ENCODE results near the gene TMED1. TPM values are rescaled to one million over a fixed set of nuclear protein-coding genes. Genes with fewer than 3 reads are reported as not detected.

The TMED1 gene
- total RNA-seq, 1 experiment from 2014 or later: 32.3 TPM

DNA sequence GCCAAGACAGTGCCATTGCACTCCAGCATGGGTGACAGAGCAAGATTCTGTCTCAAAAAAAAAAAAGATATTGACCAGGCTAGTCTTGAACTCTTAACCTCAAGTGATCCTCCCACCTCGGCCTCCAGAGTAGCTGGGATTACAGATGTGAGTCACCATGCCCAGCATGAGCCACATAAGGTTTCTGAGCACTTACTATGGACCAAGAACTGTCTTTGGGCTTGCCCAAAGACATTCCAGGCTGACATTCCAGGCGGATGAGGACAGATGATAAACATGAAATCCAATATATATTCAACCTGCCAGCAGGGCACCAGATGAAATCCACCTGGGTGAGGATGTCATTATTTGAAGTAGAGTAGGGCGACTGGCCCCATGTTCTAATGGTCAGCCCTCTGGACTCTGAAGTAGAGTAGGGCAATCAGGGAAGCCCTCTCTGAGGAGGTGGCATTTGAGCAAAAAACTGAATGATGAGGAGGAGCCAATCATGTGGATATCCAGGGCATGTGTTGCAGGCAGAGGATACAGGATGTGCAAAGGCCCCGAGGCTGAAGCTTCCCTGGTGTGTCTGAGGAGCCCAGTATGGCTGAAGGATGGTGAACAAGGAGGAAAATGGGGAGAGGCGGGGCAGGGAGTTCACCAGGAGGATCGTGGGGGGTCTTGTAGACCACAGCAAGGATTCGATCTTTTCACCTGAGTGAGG, 16.2 kb upstream of the TMED1 start:
- H3K4ac ChIP-seq (ENCODE audit: low read depth, low read length): no peak overlapping the region
- H3K4me1 ChIP-seq (ENCODE audit: insufficient read depth, low read length): no peaks in the 10 kb centered on the region
- no peaks in the 10 kb centered on the region for H3K27me3 ChIP-seq (ENCODE audit: insufficient read depth, low read length)
- no peak overlapping the region; a peak in 2 of 7 replicates for H3K27ac Mint-ChIP-seq
- H3K36me3 Mint-ChIP-seq (ENCODE audit: insufficient read depth in 1 of 3, low read depth in 3 of 3): no peaks in the 10 kb centered on the region
- no peak overlapping the region for H3K18ac ChIP-seq (ENCODE audit: insufficient read length, low read depth, low read length)
- no peak overlapping the region for H3K4me3 Mint-ChIP-seq
- no peaks in the 10 kb centered on the region for H3K23me2 ChIP-seq (ENCODE audit: insufficient read length, low read depth, low read length, poor library complexity, severe bottlenecking)
- WGBS (ENCODE audit: extremely low coverage, insufficient read length, low lambda C conversion rate): no CpG with 5 or more reads among the region's 7 CpGs
- no peak overlapping the region for H3K14ac ChIP-seq (ENCODE audit: insufficient read depth, low read length)
- no peak overlapping the region for H2BK20ac ChIP-seq (ENCODE audit: low read depth, low read length, poor library complexity, severe bottlenecking)
- peaks cover 0 to 7% of the 10 kb centered on the region in 2 experiments; a peak in 1 of 4 replicates for H3K4me1 Mint-ChIP-seq
- DNase-seq: no peak
- no peak overlapping the region for H2BK5ac ChIP-seq (ENCODE audit: insufficient read length, low read length)
- no peak overlapping the region for H2BK120ac ChIP-seq (ENCODE audit: low read depth, low read length, poor library complexity, severe bottlenecking)
- no peak for TF ChIP-seq CTCF (conservative IDR thresholded peaks at IDR 0.05)
- no peak overlapping the region for H2AK5ac ChIP-seq (ENCODE audit: insufficient read length, low read length)
- H4K20me1 ChIP-seq (ENCODE audit: control insufficient read depth, insufficient read depth, insufficient read length): no peaks in the 10 kb centered on the region
- H3K79me2 ChIP-seq (ENCODE audit: insufficient read depth, low read length): no peaks in the 10 kb centered on the region
- no peak overlapping the region for H2BK15ac ChIP-seq (ENCODE audit: low read depth, low read length)
- no peak overlapping the region for H4K8ac ChIP-seq (replicated peaks; ENCODE audit: insufficient read length, low read depth, low read length)
- no peak overlapping the region for H2BK12ac ChIP-seq (ENCODE audit: insufficient read length, low read depth, low read length)
- H3K9me3 ChIP-seq (ENCODE audit: control insufficient read depth, low read depth, low read length): no peaks in the 10 kb centered on the region
- no peak overlapping the region for H3T11ph ChIP-seq (ENCODE audit: low read length)
- H3K9ac ChIP-seq (ENCODE audit: extremely low read depth, insufficient read length, low read length): no peak overlapping the region
- H3K27ac ChIP-seq (ENCODE audit: insufficient read length, low read depth, low read length): no peak overlapping the region
- H3K23ac ChIP-seq (ENCODE audit: insufficient read length, low read depth, low read length): no peak overlapping the region
- H3K56ac ChIP-seq (ENCODE audit: insufficient read length, low read depth, low read length): no peak overlapping the region
- 0 out of 5 replicates have a peak, but pooled peaks cover 0 to under 1% of the 10 kb centered on the region in 2 experiments for H3K9me3 Mint-ChIP-seq
- no peak overlapping the region for H2AFZ ChIP-seq (ENCODE audit: low read length)
- H3K27me3 Mint-ChIP-seq (ENCODE audit: low read depth): peaks cover 18% of the 10 kb centered on the region
- no peak overlapping the region for H4K5ac ChIP-seq (ENCODE audit: insufficient read length, low read depth, low read length)
- no peak overlapping the region for H3K4me2 ChIP-seq (ENCODE audit: insufficient read depth, insufficient read length, low read length)
- no peak overlapping the region for H4K91ac ChIP-seq (ENCODE audit: insufficient read length, low read depth, low read length)
- H3K79me1 ChIP-seq (ENCODE audit: insufficient read depth, low read depth, low read length, poor library complexity, severe bottlenecking): no peaks in the 10 kb centered on the region

Measured in H9 (cell line).